AG04450 (cell line): Measurements from ENCODE around the gene EXOC4. TPM values are rescaled to one million over a fixed set of nuclear protein-coding genes. Genes with fewer than 3 reads are reported as not detected.

Experiments used
- CTCF ChIA-PET: fragments of 300-600, 350-600 bp; formaldehyde crosslinking; extraction: SDS; loops from one replicate; lab custom pipeline; 2022; ENCODE audit warnings: antibody characterized with exemption, inconsistent platforms; lab: Charles Lee
- POLR2A ChIA-PET: fragments of 350-600 bp; formaldehyde crosslinking; extraction: SDS; loops from one replicate; lab custom pipeline; 2021; ENCODE audit warnings: antibody characterized with exemption, inconsistent platforms; lab: Yijun Ruan, JAX
- DNase-seq: peaks from one replicate; pipeline ENCODE4 v3.0.0-alpha.2; 2011; ENCODE audit warnings: low read depth, low spot score
- H3K27ac ChIP-seq: one replicate; pipeline ENCODE4 v1.5.1; 2012; ENCODE audit warnings: low read depth, low read length, control low read depth
- H3K27me3 ChIP-seq: one replicate; pipeline ENCODE4 v1.6.0; 2012; ENCODE audit warnings: low read length; ENCODE audit not compliant: control insufficient read depth, insufficient read depth
- H3K4me3 ChIP-seq: 2 replicates; pipeline ENCODE4 v1.5.1; 2011; ENCODE audit warnings: mild to moderate bottlenecking, low read depth, low read length, control low read depth
- H3K9me3 ChIP-seq: 2 replicates; pipeline ENCODE4 v1.5.1; 2012; ENCODE audit warnings: low read length; ENCODE audit not compliant: control insufficient read depth, insufficient read depth
- CTCF ChIP-seq: IDR thresholded peaks from 2 replicates; pipeline ENCODE4 v1.5.1; 2011; ENCODE audit warnings: low read depth, low read length, control low read depth, inconsistent platforms
- polyA plus RNA-seq: library from polyadenylated mRNA; depleted of rRNA; stranded (reverse); fragments of >200 nt; gene quantifications from 2 replicates; pipeline ENCODE4 v1.2.3, GENCODE V29; 2011

The EXOC4 gene
- polyA plus RNA-seq, 1 experiment: 73.5 TPM

DNA sequence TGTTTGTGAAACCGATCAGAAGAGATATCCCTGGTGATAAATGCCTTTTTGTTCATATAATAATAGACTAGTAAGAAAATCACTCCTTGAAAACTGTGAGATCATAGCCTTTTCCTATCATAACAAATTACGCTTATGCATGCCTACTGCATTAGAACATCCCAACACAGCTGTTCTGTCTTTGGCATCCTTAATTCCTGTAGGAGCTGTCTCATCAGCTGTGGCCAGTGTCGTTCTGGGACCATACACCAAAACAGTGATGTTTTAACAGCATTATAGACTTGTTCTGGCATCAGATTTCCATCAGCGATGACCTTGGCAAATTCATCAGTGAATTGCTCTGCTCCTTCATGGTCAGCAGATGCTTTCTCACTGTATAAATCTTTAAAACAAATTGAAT lies 450.7 kb downstream of the EXOC4 start:
- no peaks in the 10 kb centered on the region for H3K9me3 ChIP-seq
- H3K4me3 ChIP-seq: no peak overlapping the region
- peak overlapping the region; percentile 63 for H3K27ac ChIP-seq
- no peaks in the 10 kb centered on the region for H3K27me3 ChIP-seq
- ChIA-PET CTCF (no interaction called here), POLR2A (interaction anchor here (0.6 kb wide), 1 partner anchor 77 kb away, joined by 4 read pairs; no protein-coding TSS in a partner anchor)
- DNase-seq: peak; percentile 85
- TF ChIP-seq CTCF: no peak

- ChIA-PET POLR2A (no interaction called here), CTCF (no interaction called here)
- no peaks in the 10 kb centered on the region for H3K27me3 ChIP-seq
- no peak for DNase-seq
- H3K27ac ChIP-seq: no peak overlapping the region
- H3K4me3 ChIP-seq: no peak overlapping the region
- H3K9me3 ChIP-seq: no peaks in the 10 kb centered on the region
- no peak for TF ChIP-seq CTCF
Observed at GRCh38 chr7:133704453-133704852, 451.6 kb downstream of the EXOC4 start.

DNA sequence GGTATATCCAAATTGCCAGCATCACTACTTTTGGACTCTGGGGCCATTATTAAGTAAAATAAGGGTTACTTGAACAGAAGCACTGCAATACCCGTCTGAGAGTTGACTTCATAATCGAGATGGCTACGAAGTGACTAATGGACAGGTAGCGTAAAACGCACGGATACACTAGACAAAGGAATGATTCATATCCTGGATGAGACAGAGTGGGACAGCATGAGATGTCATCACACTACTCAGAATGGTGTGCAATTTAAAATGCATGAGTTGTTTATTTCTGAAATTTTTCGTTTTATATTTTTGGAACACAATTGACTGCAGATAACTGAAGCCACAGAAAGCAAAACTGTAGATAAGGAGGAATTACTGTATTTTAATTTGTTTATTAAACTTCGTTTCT lies 452.7 kb downstream of the EXOC4 start:
- H3K9me3 ChIP-seq: no peaks in the 10 kb centered on the region; the same call in 1 of the 2 replicates
- DNase-seq: no peak
- CTCF ChIA-PET: no interaction called here
- H3K27me3 ChIP-seq: no peaks in the 10 kb centered on the region
- no peak for TF ChIP-seq CTCF
- POLR2A ChIA-PET: no interaction called here
- H3K27ac ChIP-seq: no peak overlapping the region
- H3K4me3 ChIP-seq: no peak overlapping the region

DNA sequence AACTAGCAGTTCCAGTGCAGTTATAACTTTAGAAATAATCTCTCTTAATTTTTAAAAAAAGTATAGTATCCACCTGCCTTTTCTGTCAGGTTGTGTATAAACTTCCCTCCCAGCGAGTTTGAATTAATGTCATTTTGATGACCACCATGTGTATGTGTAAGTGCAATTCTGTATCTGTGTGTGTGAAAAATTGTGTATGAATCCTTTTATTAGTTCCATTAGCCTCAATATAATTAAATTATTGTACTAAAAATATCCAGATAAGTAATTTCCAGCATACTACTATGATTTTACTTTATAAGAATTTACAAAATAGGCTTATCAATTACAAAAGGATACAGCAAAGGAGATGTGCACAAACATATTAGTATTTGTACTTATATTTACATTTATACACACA lies 453.1 kb downstream of the EXOC4 start:
- Histone ChIP-seq H3K27me3 (no peaks in the 10 kb centered on the region), H3K4me3 (no peak overlapping the region), H3K9me3 (no peaks in the 10 kb centered on the region; the same call in 1 of the 2 replicates), H3K27ac (no peak overlapping the region)
- no peak for DNase-seq
- TF ChIP-seq CTCF: no peak
- ChIA-PET CTCF (no interaction called here), POLR2A (no interaction called here)

DNA sequence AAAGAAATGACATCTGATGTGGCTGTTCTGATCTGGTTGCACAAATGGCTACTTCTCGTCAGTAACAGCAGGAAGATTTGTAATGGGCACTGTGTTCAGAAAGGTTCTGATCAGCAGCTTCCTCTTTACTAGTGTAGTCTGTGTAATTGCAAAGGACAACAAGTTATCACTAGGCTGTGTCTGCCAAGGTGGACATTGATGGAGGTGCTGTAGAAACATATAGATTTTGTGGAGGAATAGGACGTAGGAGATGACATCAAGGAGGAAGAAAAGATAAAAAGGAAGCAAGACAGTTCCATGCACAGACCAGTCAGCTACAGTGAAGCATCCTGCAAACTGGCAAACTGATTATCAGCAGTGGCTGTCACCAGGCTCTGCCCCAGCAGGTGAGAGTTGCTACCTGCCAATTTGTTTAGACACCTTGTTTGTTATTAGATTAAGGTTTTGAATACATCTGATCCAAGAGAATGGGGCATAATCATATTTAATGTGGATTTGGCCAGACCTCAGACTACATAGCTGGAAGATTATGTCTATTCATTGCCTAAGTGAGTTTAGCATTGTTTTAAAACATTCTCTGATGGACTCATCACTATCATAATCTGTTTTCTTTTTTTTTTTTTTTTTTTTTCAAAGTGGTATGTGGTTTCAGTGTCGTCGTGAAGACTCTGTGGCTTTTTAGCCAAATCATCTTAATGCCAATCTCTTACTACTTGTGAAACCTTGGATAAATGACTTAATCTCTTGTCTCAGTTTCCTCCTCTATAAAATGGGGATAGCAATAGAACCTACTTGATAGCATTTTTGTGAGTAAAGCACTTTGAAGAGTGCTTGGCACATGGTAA lies 456.4 kb downstream of the EXOC4 start:
- TF ChIP-seq CTCF: no peak
- no peak for DNase-seq
- ChIA-PET CTCF (no interaction called here), POLR2A (no interaction called here)
- Histone ChIP-seq H3K27me3 (no peaks in the 10 kb centered on the region), H3K4me3 (no peak overlapping the region), H3K9me3 (no peaks in the 10 kb centered on the region; the same call in 1 of the 2 replicates), H3K27ac (no peak overlapping the region)
